ENCODE data around the gene GAPT.

GAPT gene

DNA sequence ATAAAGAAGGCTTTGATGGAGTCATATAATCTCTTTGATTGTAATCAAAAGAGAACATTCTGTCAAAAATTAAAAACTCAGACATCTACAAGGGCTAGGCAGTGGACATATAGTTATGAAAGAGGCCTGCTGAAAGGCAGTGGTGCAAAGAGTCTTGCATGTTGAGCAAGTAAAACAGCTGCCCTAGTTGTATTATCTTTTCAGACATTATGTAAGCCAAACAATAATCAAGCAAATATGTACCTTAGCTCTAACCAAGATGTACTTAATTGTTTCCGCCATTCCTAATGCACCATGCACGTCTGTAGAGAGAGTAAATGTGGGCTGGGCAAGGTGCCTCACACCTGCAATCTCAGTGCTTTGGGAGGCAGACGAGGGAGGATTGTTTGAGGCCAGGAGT is 14.3 kb downstream of the GAPT start:
- H3K4me1 ChIP-seq: no peaks in the 10 kb centered on the region
- H3K9me3 ChIP-seq (ENCODE audit: control insufficient read depth, low read length): no peaks in the 10 kb centered on the region
- H3K4me3 ChIP-seq (ENCODE audit: low read depth, low read length): no peak overlapping the region
- H3K9ac ChIP-seq: no peak overlapping the region
- no peaks in the 10 kb centered on the region for H3K36me3 ChIP-seq (ENCODE audit: control insufficient read depth, insufficient read depth, low read length)
- no peaks in the 10 kb centered on the region for H3K27me3 ChIP-seq (ENCODE audit: control insufficient read depth, insufficient read depth, low read length)
- H3K79me2 ChIP-seq: no peaks in the 10 kb centered on the region
- H3K4me2 ChIP-seq (ENCODE audit: low read length): no peak overlapping the region
- TF ChIP-seq, protein P1, sequence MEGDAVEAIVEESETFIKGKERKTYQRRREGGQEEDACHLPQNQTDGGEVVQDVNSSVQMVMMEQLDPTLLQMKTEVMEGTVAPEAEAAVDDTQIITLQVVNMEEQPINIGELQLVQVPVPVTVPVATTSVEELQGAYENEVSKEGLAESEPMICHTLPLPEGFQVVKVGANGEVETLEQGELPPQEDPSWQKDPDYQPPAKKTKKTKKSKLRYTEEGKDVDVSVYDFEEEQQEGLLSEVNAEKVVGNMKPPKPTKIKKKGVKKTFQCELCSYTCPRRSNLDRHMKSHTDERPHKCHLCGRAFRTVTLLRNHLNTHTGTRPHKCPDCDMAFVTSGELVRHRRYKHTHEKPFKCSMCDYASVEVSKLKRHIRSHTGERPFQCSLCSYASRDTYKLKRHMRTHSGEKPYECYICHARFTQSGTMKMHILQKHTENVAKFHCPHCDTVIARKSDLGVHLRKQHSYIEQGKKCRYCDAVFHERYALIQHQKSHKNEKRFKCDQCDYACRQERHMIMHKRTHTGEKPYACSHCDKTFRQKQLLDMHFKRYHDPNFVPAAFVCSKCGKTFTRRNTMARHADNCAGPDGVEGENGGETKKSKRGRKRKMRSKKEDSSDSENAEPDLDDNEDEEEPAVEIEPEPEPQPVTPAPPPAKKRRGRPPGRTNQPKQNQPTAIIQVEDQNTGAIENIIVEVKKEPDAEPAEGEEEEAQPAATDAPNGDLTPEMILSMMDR (IDR thresholded peaks at IDR 0.05): no peak
- H2AFZ ChIP-seq: no peak overlapping the region
- no peak overlapping the region for H3K27ac ChIP-seq

DNA sequence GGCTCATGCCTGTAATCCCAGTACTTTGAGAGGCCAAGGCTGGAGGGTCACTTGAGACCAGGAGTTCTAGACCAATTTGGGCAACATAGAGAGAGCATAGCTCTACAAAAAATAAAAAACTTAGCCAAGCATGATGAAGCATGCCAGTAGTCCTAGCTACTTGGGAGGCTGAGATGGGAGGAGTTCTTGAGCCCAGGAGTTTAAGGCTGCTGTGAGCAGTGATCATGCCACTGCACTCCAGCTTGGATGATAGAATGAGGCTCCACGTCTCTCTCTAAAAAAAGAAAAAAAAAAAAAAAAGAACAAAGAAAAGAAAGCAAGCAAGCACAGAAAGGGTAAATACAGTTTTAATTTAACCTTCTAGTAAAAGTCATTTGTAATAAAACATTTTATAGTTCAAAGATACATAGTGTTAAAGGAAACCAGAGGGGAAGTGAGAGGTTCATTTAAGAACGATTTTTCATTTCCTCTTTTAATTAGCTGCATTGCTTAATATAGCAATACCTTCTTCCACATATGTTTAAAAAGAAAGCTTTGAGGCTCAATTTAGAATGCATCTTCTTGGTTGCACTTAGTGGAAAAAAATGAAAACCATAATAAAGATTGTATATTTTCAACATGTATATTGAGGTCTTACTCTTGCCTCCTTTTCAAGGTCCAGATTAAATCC is 14.9 kb downstream of the GAPT start:
- H3K36me3 ChIP-seq (ENCODE audit: control insufficient read depth, insufficient read depth, low read length): no peaks in the 10 kb centered on the region
- H3K4me2 ChIP-seq (ENCODE audit: low read length): no peak overlapping the region
- H3K79me2 ChIP-seq: no peaks in the 10 kb centered on the region
- no peaks in the 10 kb centered on the region for H3K9me3 ChIP-seq (ENCODE audit: control insufficient read depth, low read length)
- H3K9ac ChIP-seq: no peak overlapping the region
- H3K27ac ChIP-seq: no peak overlapping the region
- H3K4me1 ChIP-seq: no peaks in the 10 kb centered on the region
- H2AFZ ChIP-seq: no peak overlapping the region
- no peak overlapping the region for H3K4me3 ChIP-seq (ENCODE audit: low read depth, low read length)
- no peaks in the 10 kb centered on the region for H3K27me3 ChIP-seq (ENCODE audit: control insufficient read depth, insufficient read depth, low read length)
- TF ChIP-seq, protein P1 (IDR thresholded peaks at IDR 0.05): no peak

DNA sequence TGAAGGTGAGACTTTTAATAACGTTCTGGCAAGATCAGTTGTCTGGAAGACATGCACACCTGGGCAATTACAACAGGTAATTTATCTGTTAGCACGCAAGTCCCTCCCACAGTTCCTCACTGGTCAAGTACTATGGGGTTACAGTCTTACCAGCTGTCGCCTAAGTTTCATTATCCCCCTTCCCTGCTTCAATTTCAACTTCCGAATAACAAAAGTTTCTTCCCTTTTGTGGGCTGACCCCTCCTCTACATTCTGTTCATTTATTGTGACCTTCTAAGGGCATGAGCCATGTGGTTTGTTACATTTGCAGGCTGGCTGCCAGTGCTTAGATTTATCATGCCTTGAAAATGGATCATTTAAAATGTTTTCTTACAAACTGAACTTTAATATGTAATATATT is 16.5 kb downstream of the GAPT start:
- Histone ChIP-seq H3K4me2 (ENCODE audit: low read length) (no peak overlapping the region), H3K27ac (no peak overlapping the region), H2AFZ (no peak overlapping the region), H3K27me3 (ENCODE audit: control insufficient read depth, insufficient read depth, low read length) (no peaks in the 10 kb centered on the region), H3K36me3 (ENCODE audit: control insufficient read depth, insufficient read depth, low read length) (no peaks in the 10 kb centered on the region), H3K4me3 (ENCODE audit: low read depth, low read length) (no peak overlapping the region), H3K9ac (no peak overlapping the region), H3K4me1 (no peaks in the 10 kb centered on the region), H3K79me2 (no peaks in the 10 kb centered on the region), H3K9me3 (ENCODE audit: control insufficient read depth, low read length) (no peaks in the 10 kb centered on the region)
- TF ChIP-seq, protein P1 (IDR thresholded peaks at IDR 0.05): no peak

DNA sequence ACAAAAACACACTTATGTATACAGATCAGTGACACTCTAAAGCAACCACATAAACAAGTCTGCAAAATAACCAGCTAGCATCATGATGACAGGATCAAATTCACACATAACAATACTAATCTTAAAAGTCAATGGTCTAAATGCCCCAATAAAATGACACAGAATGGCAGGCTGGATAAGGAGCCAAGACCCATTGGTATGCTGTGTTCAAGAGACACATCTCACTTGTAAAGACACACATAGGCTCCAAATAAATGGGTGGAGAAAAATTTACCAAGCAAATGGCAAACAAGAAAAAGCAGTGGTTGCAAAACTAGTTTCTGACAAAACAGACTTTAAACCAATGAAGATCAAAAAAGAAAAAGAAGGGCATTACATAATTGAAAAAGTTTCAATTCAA is 26.0 kb downstream of the GAPT start:
- no peak overlapping the region for H2AFZ ChIP-seq
- no peak overlapping the region for H3K4me2 ChIP-seq (ENCODE audit: low read length)
- no peak overlapping the region for H3K27ac ChIP-seq
- H3K4me3 ChIP-seq (ENCODE audit: low read depth, low read length): no peak overlapping the region
- TF ChIP-seq, protein P1 (IDR thresholded peaks at IDR 0.05): no peak
- H3K4me1 ChIP-seq: no peaks in the 10 kb centered on the region
- H3K79me2 ChIP-seq: no peaks in the 10 kb centered on the region
- no peak overlapping the region for H3K9ac ChIP-seq
- no peaks in the 10 kb centered on the region for H3K9me3 ChIP-seq (ENCODE audit: control insufficient read depth, low read length)
- no peaks in the 10 kb centered on the region for H3K27me3 ChIP-seq (ENCODE audit: control insufficient read depth, insufficient read depth, low read length)
- H3K36me3 ChIP-seq (ENCODE audit: control insufficient read depth, insufficient read depth, low read length): no peaks in the 10 kb centered on the region

DNA sequence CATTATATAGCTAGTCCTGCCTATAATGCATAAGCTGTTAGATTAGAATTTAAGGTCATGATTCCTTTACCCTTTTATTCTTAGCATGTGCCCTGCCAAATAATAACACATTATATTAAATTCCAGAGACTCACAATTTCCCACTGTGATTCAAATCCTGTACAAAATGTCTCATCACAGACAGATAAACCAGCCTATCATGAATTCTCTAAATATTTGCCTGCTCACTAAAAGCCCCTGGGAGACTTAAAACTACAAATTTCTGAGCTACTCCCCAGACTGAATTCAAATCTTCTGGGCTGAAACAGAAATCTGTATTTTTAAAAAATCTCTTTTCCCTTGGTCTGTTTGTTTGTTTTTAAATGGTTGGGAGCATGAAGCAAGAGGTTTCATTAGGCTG is 32.7 kb downstream of the GAPT start:
- TF ChIP-seq, protein P1 (IDR thresholded peaks at IDR 0.05): no peak
- no peaks in the 10 kb centered on the region for H3K36me3 ChIP-seq (ENCODE audit: control insufficient read depth, insufficient read depth, low read length)
- H3K4me2 ChIP-seq (ENCODE audit: low read length): no peak overlapping the region
- no peaks in the 10 kb centered on the region for H3K79me2 ChIP-seq
- no peak overlapping the region for H3K27ac ChIP-seq
- H3K9ac ChIP-seq: no peak overlapping the region
- H3K9me3 ChIP-seq (ENCODE audit: control insufficient read depth, low read length): no peaks in the 10 kb centered on the region
- H2AFZ ChIP-seq: no peak overlapping the region
- H3K4me1 ChIP-seq: no peaks in the 10 kb centered on the region
- H3K27me3 ChIP-seq (ENCODE audit: control insufficient read depth, insufficient read depth, low read length): no peaks in the 10 kb centered on the region
- no peak overlapping the region for H3K4me3 ChIP-seq (ENCODE audit: low read depth, low read length)

All from parathyroid adenoma (tissue), 2 donors.